HCEC 1CT (cell line): Measurements from ENCODE around the gene YPEL1.

Experiments
- DNase-seq: peaks from one replicate; pipeline ENCODE4 v3.0.0-alpha.2; 2017

YPEL1 gene, protein sequence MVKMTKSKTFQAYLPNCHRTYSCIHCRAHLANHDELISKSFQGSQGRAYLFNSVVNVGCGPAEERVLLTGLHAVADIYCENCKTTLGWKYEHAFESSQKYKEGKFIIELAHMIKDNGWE

DNA sequence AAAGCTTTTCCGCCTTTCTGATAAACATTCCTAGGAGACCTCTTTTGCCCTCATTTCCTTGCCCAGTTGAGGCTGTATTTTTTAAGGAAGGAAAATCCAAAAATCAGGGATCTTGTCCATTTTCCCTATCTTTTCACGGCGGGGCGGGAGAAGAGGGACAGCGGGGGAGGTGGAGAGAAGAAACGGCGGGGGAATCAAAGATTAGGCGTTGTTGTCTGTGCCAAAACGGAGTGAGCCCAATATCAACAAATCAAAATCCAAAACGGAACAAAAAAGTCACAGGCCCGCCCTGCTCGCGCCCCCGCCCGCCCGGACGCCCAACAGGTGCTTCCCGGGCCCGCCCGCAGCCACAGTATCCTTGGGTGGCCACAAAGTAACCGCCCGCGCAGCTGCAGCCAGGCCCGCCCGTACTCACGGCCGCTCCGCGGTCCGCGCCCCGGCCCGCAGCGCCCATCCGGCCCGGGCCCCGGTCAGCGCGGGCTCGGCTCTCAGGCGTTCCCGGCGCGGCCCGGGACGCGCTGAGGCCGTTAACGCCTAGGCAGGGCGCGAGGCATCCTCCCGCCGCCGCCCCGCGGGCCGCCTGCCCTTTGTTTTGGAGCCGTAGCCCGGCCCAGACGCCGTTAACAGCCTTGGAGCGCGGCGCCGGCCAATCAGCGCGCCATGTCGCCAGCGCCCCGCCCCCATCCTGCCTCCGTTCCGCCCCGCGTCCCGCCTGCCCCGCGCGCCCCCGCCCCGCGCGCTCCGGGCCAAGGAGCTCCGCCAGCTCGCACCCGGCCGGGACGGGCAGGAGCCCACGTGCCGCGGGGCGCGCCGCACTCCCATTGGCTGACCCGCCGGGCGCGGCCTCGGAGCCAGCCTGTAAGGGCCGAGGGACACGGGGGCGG is at the start of gene YPEL1:
YPEL1 (minus strand) TSS at position 595 of the 884 bp plus-strand sequence. CDS start 25,050 bp downstream, outside the sequence.
- DNase-seq = peak; percentile 72

GRCh38 chr22:21780259-21780658 is 44.7 kb upstream of the YPEL1 start:
- DNase-seq = no peak

- no peak for DNase-seq
Observed at GRCh38 chr22:21779444-21779843, 43.9 kb upstream of the YPEL1 start.

- DNase-seq = peak; percentile 56
Observed at GRCh38 chr22:21778705-21779363, 43.2 kb upstream of the YPEL1 start.

- DNase-seq = no peak
Observed at GRCh38 chr22:21771631-21771976, 36.0 kb upstream of the YPEL1 start.

GRCh38 chr22:21768435-21768834 is 32.8 kb upstream of the YPEL1 start:
- DNase-seq = no peak

DNA sequence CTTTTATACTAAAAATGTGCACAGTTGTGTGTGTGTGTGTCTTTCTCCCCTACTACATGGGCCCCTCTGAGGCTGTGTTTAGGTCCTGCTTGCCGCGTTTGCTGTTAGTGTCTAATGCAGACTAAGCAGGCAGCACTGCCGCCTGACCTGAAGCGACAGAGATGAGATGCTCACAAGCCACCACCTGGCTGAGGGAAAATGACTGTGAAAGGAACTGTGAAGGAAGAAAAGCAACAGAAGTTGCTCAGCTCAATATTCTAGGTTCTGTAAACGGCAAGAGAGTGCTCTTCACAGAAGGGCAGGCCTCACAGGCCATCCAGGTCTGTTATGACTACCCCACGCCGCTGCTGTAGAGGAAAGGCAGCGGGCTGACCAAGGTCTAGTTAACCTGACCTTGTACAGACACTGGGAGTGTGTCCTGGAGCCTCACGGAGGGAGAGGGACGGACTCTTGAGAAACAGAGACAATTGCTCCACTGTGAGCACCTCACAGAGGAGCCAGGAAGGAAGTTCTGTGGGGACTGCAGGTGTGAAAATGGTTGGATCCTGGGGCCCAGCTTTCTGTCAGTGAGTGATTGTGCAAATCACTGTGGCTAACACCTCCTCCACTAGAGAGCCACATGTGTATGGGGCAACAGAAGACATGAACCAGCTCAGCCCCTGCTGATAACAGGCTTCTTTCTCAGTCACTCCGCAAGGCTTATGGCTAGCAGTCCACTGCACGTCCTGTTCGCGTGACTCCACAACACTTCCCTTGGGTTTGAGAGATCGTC is 31.3 kb upstream of the YPEL1 start:
- no peak for DNase-seq

DNA sequence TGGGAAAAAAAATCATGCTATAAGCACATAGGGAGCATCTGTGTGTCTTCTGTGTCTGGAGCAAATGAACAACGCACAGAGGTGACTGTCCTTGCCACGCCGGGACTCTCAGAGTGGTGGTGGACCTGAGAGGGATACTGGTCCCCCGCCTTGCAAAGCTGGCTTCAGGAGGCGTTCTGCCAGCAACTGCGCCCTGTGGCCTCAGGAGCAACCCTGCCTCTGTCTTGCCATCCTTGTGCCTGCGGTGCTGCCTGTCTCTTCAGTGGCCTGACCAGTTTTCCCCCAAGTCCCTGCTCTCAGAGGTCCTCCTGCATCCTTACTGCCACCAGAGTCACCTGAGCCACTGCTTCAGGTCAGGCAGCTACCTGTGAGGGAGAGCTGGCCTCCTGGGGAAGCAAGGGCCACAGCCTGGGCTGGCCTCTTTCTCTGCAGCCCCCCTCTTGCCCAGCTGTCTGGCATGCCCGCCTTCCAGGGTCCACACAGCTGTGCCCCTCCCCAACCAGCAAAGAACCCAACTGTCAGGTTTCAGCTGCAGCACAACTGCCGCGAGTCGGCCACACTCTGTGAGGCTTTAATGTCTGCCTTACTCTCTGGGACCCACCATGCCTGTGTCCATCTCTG is 30.4 kb upstream of the YPEL1 start:
- DNase-seq = no peak

DNA sequence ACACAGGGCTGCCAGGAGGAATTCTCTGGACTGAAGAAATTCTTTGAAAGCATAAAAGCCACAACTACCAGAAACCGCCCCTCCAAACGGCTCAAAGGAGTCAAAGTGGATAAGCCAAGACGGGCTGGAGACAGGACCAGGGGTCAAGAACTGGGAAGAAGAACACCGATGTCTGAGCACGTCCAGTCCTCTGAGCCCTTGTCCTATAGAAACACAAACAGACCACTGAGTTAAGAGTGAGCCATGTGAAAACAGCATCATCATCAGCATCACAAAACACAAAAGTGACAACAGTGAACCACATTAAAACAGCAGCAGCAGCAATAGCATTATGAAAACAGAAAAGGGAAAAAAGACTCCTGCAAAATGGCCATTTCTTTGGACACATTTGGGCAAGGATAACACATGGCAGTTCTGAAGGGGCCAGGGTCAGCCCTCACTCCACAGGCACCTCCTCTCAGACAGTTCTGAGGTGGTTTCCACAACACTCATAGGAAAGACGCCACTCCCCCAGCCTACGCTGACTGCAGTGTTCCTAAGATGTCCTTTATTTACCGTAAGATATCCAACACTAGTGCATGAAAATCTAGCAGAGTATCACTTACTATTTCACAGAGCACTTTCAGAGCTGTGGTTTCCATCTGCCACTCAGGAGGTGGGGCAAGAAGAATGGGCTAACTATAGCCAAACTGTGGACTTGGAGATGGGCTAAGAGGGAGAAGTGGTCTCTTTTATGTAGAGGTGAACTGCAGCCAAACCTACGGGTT is 28.6 kb upstream of the YPEL1 start:
- no peak for DNase-seq

DNA sequence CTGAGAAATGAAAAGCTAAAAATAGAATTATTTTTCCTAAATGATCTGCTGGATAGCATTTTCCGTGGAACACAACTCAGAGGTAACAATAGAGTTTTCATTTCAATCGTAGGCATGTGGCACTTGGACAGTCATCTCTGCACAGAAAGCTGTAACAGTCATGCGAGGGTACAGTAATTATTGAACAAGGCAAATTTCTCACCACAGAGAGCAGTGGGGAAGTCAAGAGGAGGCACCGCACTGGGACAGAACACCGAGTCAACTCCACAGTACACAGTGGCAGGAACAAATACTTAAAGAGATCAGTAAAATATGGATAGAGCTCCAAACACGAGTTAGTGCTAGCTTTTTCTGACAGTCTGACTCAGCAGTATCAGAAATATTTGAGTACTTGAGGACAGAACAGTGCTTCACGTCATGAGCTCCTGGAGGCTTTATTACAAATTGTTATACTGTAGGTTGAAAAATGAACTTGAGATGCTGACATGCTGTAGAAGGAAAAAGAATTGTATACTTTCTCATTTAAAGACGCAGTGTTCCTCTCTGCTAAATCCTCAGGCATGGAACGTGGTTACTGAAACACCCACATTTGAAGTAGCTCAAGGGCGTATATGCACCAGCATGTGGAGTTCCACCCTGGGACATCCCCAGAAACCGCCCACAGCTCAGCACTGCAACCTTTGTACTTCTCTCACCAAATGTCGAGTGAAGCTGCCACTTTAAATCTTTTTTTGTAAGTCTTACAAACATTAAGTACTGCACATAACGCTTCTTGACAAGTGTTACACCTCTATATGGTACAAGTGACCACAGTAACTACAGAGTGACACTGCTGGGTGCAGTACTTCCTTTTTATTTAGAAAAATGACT is 27.4 kb upstream of the YPEL1 start:
- DNase-seq = no peak

- DNase-seq = no peak
Observed at GRCh38 chr22:21761994-21762680, 26.5 kb upstream of the YPEL1 start.

DNA sequence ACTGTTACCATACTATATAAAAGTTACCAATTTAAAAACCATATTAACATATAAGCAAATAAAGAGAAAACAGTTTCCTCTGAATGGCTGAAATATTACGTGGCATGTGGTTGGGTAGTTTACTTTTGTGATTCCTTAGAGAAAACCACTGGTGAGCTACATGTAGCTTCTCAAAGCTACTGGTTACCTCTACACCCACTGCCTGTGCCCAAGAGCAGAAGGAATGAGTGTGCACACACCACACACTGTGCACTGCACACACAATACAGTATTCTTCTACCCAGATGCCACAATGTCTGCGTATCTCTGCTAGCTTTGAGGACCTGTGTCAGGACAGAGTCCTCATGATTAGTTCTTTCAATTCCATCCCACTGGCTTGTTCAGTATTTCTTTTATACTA is 25.5 kb upstream of the YPEL1 start:
- DNase-seq = peak; percentile 46

GRCh38 chr22:21760640-21761039 is 25.0 kb upstream of the YPEL1 start:
- DNase-seq = peak; percentile 81

GRCh38 chr22:21759646-21760376 is 24.2 kb upstream of the YPEL1 start:
- no peak for DNase-seq

DNA sequence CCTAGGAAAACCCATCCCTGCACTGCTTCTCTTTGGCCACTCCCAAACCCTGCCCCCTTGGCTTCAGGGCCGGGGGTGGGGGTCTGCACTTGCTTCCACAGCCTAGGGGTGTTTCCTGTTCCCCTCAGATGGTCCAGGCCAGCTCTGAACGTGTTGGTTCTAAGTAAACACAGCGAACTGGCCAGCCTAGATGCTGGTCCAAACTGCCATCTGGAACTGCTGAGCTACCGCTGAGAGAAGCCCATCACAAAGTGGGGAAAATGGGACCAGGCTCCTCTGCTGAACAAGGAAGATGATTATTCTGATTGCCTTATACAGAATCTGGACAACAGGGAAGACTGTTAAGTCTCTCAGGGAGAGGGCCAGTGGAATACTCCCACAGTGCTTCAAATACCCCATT is 23.5 kb upstream of the YPEL1 start:
- DNase-seq = no peak

- no peak for DNase-seq
Observed at GRCh38 chr22:21758091-21758864, 22.7 kb upstream of the YPEL1 start.

DNA sequence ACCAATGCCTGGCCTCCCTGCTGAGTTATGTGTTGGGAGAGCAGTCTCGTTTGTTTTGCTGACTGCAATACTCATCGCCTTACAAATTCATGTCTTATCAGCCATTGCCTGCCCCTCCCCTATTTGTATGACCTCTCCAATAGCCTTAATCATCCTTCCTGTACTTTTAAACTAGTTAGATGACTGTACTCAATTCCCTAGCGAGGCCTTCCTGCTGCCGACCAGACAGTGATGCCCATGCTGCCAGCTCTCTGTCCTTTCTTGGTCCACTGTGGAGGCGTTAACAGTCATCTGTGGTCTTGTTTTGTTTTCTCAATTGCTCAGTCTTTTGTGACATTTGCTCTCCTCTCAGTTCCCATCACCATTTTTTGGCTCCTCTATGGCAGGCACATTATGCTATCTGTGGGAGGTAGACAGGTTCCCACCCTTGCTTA is 20.3 kb upstream of the YPEL1 start:
- DNase-seq = peak; percentile 58

DNA sequence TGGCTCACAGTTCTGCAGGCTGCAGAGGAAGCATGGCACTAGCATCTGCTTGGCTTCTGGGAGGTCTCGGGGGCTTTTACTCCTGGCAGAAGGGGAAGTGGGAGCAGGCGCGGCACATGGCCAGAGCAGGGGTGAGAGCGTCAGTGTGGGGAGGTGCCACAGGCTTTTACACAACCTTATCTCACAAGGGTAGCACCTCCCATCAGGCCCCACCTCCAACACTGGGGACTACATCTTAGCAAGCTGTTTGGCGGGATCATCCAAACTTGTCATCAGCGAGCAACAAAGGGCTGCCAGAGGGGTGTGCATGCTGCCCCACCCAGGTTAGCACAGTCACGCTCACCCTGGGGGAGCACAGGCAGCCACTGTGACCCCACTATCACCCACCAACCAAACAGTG is 18.9 kb upstream of the YPEL1 start:
- no peak for DNase-seq
